HG03457 (cell line): ENCODE measurements around the gene TDRD6.

Experiments
- ATAC-seq: cut with Tn5 transposase; IDR thresholded peaks from one replicate; pipeline ENCODE4 v1.9.1; 2021; ENCODE audit warnings: moderate number of reproducible peaks; ENCODE audit not compliant: unreplicated experiment

Gene TDRD6

DNA sequence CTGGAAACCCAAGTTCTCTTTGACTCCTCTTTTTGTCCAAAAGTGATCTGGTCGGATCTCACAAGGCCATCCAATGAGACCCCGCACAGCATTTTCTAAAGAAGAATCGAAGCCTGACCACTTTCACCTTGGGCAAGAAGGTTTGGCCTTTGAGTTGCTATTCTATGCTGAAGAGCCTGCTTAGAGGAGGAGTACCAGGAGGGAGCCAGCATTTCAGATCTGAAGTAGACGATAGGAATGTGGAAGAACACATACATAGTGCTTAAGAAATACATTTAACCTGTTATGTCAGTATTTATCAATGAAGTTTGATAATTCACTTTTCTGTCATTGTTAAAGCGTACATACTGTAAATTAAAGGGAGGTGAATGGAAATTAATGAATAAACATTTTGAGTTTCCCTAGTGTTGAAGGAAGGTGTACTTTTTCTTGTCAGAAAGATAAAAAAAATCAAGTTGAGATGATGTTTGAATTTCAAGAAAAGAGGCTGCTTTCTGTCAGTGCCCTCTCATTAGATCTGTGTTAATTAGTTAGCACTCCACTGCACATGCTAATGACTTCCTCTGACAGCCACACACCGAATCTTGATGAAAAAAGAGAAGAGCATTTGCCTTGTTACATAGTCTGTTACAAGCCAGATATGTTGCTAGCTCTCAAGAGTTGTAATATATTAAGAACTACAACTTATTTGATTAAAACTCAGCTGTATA, 10.9 kb upstream of the TDRD6 start:
- ATAC-seq: no peak

DNA sequence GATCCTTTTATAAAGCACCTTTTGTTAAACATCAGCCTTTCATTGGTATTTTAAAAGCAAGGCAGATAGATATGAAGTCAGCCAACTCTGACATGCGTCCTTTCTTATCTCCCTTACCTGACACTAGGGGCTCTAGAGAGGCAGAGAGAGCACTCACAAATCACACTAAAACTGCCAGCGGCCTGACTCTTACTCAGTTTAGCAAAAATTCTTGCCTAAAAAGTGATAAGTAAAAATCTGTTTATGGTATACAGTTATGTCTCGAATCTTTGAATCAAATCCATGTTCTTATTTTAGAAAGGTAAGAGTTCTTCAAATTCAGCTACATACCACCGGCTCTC, 10.4 kb upstream of the TDRD6 start:
- no peak for ATAC-seq

DNA sequence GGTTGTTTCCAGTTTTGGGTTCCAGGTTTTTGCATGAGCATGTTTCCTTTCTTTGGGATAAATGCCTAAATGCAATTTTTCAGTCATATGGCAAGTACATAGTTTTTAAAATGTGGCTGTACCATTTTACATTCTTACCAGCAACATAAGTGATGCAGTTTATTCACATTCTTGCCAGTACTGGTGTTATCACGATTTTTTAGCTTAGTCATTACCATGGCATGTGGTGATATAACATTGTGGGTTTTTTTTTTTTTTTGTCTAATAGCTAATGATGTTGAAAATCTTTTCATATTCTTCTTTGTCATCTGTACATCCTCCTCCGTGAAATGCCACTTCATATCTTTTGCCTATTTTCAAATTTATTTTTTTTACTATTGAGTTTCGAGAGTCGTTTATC, 2.9 kb upstream of the TDRD6 start:
- ATAC-seq: no peak

DNA sequence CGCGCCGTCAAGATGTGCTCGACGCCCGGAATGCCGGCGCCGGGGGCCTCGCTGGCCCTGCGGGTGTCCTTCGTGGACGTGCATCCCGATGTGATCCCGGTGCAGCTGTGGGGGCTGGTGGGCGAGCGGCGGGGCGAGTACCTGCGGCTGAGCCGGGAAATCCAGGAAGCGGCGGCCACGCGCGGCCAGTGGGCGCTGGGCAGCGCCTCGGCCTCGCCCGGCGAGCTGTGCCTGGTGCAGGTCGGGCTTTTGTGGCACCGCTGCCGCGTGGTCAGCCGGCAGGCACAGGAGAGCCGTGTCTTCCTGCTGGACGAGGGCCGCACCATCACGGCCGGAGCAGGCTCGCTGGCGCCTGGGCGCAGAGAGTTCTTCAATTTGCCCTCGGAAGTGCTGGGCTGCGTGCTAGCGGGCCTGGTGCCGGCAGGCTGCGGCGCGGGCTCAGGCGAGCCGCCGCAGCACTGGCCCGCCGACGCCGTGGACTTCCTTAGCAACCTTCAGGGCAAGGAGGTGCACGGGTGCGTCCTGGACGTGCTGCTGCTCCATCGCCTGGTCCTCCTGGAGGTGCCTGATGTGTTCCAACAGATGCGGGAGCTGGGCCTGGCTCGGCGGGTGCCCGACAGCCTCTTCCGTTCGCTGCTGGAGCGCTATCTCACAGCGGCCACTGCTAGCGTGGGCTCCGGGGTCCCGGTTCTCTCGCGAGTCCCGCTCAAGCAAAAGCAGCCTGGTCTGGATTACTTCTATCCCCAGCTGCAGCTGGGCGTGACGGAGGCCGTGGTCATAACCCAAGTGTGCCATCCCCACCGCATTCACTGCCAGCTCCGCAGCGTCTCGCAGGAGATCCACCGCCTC, 656 bp downstream of the TDRD6 start:
- no peak for ATAC-seq

DNA sequence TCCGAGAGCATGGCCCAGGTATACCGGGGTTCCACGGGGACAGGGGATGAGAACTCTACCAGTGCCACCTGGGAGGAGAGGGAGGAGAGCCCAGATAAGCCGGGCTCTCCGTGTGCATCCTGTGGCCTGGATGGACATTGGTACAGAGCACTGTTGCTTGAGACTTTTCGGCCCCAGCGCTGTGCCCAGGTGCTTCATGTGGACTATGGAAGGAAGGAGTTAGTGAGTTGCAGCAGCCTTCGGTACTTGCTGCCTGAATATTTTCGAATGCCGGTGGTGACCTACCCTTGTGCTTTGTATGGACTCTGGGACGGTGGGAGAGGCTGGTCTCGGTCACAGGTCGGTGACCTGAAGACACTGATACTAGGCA, 1.3 kb downstream of the TDRD6 start:
- no peak for ATAC-seq

DNA sequence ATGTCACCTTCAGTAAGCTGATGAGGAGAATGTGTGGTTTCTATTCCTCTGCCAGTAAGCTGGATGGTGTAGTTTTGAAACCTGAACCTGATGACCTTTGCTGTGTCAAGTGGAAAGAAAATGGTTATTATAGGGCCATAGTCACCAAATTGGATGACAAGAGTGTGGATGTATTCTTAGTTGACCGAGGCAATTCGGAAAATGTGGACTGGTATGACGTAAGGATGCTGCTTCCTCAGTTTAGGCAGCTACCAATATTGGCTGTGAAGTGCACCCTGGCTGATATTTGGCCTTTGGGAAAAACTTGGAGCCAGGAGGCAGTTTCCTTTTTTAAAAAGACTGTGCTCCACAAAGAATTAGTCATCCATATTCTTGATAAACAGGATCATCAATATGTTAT, 2.0 kb downstream of the TDRD6 start:
- ATAC-seq: no peak

DNA sequence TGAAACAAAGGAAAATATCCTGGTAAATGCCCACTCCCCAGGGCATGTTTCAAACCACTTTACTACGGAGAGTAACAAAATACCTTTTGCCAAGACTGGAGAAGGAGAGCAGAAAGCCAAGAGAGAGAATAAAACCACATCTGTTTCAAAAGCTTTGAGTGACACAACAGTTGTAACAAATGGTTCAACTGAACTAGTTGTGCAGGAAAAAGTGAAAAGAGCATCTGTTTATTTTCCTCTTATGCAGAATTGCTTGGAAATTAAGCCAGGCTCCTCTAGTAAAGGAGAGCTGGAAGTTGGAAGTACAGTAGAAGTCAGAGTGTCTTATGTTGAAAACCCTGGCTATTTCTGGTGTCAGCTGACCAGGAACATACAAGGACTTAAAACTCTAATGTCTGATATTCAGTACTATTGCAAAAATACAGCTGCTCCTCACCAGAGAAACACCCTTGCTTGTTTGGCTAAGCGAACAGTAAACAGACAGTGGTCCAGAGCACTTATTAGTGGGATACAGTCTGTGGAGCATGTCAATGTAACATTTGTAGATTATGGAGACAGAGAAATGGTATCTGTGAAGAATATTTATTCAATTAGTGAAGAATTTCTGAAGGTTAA, 2.6 kb downstream of the TDRD6 start:
- no peak for ATAC-seq

DNA sequence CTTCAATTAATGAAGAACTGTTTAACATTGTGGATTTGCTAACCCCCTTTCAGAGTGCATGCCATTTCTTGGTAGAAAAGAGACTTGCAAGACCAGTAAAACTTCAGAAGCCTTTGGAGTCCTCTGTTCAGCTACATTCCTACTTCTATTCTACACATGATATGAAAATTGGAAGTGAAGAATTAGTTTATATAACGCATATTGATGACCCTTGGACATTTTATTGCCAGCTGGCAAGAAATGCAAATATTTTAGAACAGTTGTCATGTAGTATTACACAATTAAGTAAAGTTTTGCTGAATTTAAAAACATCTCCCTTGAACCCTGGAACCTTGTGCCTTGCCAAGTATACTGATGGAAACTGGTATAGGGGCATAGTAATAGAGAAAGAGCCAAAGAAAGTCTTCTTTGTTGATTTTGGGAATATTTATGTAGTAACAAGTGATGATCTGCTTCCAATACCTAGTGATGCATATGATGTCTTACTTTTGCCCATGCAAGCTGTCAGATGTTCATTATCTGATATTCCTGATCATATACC, 3.3 kb downstream of the TDRD6 start:
- ATAC-seq: no peak

DNA sequence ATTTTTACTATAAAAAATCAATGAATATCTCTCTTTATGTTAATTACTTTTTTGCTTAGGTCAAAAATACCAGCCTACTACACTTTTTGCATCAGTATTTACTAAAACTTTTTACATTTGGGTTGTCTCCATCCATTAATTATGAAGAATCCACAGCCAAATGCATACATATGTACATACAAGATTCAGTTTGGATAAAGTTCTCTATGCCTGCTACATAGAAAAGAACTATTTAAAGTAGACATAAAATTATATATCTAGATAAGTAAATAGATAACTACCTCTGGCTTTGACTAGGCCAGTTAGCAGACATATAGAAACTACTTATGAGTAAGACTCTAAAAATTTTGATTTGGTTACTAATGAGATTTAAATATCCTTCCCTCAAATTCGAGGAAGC, 12.3 kb downstream of the TDRD6 start:
- ATAC-seq: no peak

DNA sequence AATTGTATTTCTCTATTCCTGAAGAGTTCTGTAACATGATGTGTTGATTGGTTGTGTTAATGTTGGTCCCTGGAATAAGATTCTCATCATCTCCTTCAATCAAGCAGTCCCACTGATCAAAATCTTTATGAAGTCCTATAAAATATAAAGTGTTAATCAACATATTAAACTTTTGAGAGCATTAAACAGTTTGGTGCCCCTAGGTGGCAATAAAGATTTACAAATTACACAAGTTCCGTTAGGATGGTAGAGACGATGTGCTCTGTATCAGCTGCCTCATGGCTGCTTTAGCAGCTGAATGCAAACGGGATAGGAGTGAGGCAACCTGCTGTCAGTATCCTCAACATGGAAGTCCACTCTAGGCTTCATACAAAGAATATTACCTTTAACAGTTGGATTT, 16.9 kb downstream of the TDRD6 start:
- ATAC-seq: no peak

DNA sequence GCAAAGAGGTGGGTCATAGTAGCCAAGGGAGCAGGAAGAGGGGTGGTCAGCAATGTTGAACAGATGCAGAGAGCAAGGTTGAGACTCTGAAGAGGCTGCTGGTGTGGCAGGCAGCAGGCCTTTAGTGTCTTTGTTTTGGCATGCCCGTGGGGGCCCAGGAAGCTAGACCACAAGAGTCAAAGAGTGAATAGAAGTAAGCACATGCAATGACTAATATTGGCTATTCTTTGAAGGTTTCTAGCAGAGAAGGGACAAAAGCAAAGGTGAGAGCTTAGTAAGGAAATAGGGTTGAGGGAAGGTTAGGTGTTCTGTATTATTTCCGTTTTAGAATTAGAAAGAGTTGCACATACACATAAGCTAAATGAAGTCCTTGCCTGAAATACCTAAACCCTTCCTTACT, 18.8 kb downstream of the TDRD6 start:
- no peak for ATAC-seq

DNA sequence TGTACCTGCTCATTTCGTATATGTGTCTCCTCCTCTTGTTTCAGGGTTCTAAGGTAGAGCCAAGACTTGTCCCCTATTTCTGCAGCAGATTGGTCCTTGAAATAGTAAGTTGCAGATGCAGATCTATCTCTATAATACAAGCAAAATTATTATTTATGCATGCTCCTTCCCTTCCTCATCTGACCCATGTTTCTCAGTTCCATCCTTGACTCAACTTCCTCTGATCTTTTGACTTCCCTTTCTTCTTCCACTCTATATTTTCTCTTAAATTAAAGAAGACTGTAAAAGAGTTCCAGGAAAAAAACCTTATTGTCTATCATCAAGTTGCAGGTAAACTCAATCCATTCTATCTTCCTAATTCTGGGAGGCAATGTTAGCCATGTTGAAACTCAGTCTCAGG, 23.8 kb downstream of the TDRD6 start:
- ATAC-seq: no peak

DNA sequence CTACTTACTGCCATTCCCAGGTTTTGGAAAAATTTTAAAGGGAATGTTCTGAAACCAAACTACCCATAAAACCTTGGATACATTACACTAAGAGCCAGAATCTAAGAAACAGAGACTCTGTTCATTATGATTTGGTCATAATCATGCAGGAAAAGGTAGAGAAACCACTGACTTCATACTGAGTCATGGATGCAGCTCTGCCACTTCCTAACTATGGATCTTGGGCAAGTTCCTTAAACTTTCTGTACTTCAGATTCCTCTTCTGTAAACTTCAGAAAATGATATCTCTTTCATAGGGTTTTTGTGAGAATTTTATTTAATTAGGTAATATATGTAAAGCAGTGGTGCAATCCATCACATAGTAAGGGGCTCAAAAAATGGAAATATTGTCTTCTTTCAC, 27.5 kb downstream of the TDRD6 start:
- ATAC-seq: no peak

DNA sequence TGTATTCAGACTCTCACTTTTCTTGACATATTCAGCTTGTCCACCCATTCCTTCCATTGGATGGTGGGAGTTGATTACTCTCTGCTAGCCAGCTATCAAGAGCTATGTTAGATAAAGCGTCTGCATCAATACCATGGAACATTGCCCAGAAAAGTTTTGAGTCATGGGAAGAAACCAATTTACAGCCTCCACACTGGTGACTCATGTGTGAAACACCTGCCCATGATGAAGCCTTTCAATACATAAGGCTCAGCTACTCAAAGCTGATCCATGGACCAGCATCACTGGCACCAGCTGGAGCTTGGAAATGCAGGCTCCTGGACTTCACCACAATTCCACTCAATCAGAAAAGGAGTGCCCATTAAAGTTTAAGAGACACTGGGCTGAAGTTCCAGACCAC, 31.4 kb downstream of the TDRD6 start:
- ATAC-seq: no peak

DNA sequence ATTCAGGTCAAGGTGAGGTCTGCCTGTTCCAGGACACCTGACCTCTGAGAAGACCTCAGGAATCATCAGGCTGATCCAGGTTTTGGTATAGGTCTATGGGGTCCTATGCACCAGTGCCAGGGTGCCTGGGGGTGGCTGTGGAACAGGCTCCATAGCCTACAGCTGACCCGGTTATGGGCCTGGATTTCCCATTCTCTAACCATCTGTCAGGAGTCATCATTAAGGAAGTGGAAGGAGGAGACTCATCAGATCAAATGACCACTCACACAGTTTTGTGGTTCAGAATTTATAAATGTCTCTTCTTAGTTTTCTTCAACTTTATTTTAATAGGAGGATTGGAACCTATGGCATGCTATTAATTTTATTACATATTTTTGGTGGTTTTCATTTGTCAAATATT, 32.7 kb downstream of the TDRD6 start:
- ATAC-seq: no peak

DNA sequence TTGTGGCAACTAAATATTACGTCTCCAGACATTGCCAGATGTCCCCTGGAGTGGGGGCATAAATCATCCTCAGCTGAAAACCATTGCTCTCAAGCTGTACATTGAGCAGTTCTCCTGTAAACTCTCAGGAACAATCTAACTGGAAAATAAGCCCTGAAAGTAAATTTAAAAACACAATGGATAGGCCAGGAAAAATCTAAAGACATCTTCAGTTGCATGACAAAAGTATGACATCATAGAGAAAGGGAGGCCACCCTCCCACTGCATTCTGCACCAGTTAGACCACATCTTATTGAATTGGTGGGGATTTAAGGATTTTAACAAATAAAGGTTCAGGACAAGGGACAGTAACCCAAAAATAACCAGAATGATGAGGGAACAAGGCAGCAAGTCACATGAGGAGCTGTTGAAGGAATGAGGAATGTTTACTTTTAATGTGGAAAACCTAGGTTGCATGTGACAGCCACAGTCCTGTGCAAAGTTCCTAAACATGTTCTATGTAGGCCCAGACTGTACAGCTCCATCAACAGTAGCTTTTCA, 42.2 kb downstream of the TDRD6 start:
- ATAC-seq: no peak

DNA sequence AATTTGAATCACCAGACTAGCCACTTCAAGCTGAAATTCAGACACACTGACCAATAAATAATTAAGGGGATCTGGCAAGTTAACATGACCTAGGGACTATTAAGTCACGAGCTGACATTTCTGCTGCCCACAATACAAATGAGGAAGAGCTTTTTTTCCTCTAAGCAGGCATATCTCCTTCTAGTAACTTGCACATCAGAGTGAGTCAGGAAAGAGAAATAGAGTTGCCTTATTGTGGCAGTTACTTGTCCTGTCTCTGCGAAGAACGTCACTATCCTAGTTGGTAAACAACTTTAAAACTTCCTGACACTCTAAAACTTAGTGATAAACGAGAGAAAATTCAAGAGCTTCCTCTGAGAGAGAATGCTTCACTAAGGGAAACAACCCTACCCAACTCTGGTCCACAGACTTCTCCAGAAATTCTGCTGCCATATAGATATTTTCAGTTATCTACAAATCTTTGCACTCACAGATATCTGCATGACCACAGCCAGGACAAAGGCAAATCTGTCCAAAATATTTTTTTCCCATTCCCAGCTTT, 43.3 kb downstream of the TDRD6 start:
- no peak for ATAC-seq

DNA sequence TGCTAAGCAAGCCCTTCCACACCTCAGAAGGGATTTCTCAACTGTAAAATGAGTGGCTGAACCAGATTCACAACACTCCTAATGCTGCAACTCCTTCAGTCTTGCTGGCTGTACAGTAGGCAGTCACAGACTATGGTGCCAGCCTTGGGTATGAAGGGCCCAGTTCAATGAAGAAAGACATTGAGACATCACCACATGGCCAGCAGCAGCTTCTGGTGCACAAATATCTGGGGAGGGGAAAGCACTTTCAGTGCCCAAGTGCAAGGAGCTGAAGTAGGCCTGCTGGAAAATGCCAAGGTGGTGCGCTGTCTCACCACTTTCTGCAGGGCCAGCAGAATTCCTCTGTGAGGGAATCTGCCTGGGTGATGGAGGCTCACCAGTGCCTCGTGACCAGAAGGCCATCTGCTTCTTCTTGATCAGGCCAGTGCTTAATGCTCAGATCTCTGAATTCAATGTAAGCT, 45.7 kb downstream of the TDRD6 start:
- ATAC-seq: no peak

DNA sequence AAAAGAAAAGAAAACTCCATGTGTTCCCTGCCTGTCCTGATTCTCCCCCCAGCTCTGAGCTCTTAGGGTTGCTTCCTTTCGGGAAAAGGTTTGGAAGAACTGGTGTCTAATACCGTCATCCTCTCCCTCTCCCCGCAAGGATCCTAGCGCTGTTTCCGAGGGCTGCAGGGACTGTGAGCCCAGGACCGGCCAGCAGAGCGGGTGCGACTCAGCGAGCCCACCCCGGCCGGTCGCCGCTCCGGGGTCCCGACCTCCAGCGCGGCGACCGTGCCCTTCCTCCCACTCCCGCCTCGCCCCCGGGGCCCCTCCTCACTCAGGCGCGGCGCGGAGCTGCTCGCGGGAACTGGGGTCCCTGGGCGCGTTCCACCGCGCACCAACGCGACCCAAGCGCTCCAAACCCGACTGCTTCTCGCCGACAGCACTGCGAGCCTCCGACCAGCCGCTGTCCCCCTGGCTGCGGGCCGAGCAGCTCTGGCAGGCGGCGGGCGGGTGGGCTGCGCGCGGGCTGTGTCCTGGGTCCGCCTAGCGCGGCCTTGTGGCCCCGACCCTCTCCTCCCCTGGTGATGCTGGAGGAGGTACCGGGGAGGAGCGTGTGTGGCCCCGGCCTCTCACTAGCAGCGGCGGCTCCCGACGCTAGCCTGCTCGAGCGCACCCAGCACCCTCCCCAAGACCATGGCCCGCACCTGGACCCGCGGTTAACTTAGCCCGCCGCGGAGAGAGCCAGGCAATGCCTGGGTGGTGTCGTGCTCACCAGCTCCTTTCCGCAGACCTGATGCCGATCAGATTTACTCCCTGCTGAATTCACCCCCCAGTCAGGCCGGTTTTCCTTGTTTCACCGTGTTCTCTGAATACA, 47.4 kb downstream of the TDRD6 start, which contains the start of gene PLA2G7:
TSS of gene PLA2G7 (minus strand) at position 509 of the 853 bp plus-strand sequence. CDS start 12,484 bp downstream, outside the sequence.
- ATAC-seq: no peak

DNA sequence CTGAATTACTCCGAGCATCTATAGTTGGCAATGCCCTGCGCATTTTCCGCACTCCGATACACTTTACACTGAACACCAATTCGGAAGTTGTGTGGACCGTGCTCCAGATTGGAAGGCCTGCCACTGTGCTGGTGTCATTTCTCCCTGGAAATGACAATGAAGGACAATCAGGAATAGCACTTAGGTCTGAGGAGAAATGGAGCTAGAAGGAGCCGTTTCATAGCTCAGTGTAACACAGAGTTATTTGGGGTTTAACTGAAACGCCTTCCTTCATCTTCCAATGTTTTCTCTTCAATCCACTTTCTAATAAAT, 48.0 kb downstream of the TDRD6 start:
- ATAC-seq: no peak
